Hepatocyte (in vitro differentiated cells): ENCODE measurements around the gene TIAM1. TPM values are rescaled to one million over a fixed set of nuclear protein-coding genes. Genes with fewer than 3 reads are reported as not detected.

ENCODE experiments used
- DNase-seq: peaks from one replicate; pipeline ENCODE4 v3.0.0-alpha.2; 2016; ENCODE audit warnings: low spot score
- H2AFZ ChIP-seq: fragments of 200-600 bp; sonication (generic); 2 replicates; pipeline ENCODE4 v1.6.0; 2016; ENCODE audit warnings: antibody characterized with exemption, mild to moderate bottlenecking
- H3K27ac ChIP-seq: fragments of 200-600 bp; sonication (generic); 2 replicates; pipeline ENCODE4 v1.5.1; 2016; ENCODE audit warnings: mild to moderate bottlenecking
- H3K27me3 ChIP-seq: fragments of 200-600 bp; sonication (generic); 2 replicates; pipeline ENCODE4 v1.6.1; 2016
- H3K36me3 ChIP-seq: fragments of 200-600 bp; sonication (generic); replicated peaks from 2 replicates; pipeline ENCODE4 v1.5.1; 2016; ENCODE audit warnings: low read depth; ENCODE audit not compliant: insufficient read depth
- H3K4me1 ChIP-seq: fragments of 200-600 bp; sonication (generic); 2 replicates; pipeline ENCODE4 v1.5.1; 2016; ENCODE audit warnings: mild to moderate bottlenecking, moderate library complexity; ENCODE audit not compliant: insufficient read depth
- H3K4me2 ChIP-seq: fragments of 200-600 bp; sonication (generic); 2 replicates; pipeline ENCODE4 v1.6.0; 2016
- H3K4me3 ChIP-seq: fragments of 200-600 bp; sonication (generic); 2 replicates; pipeline ENCODE4 v1.5.1; 2016; ENCODE audit warnings: mild to moderate bottlenecking
- H3K79me2 ChIP-seq: fragments of 200-600 bp; sonication (generic); 2 replicates; pipeline ENCODE4 v1.6.0; 2017; ENCODE audit warnings: mild to moderate bottlenecking
- H3K9me2 ChIP-seq: fragments of 200-600 bp; sonication (generic); replicated peaks from 2 replicates; pipeline ENCODE4 v1.6.0; 2017; ENCODE audit warnings: mild to moderate bottlenecking; ENCODE audit not compliant: insufficient read depth
- H3K9me3 ChIP-seq: fragments of 200-600 bp; sonication (generic); 2 replicates; pipeline ENCODE4 v1.5.1; 2016; ENCODE audit warnings: low read depth, mild to moderate bottlenecking
- H4K20me1 ChIP-seq: fragments of 200-600 bp; sonication (generic); 2 replicates; pipeline ENCODE4 v1.6.0; 2016; ENCODE audit warnings: mild to moderate bottlenecking; ENCODE audit not compliant: insufficient read depth, poor library complexity, severe bottlenecking
- CTCF ChIP-seq: fragments of 200-600 bp; sonication (generic); IDR thresholded peaks from 2 replicates; pipeline ENCODE4 v1.5.1; 2016; ENCODE audit warnings: antibody characterized with exemption, mild to moderate bottlenecking; ENCODE audit not compliant: poor library complexity
- EZH2 ChIP-seq: fragments of 200-600 bp; sonication (generic); IDR thresholded peaks from 2 replicates; pipeline ENCODE4 v1.6.1; 2016; ENCODE audit warnings: antibody characterized with exemption, mild to moderate bottlenecking, borderline replicate concordance
- EZH2phosphoT487 ChIP-seq: fragments of 200-600 bp; sonication (generic); IDR thresholded peaks from one replicate; pipeline ENCODE4 v1.6.1; 2018; ENCODE audit warnings: antibody characterized with exemption, mild to moderate bottlenecking, low read depth, moderate library complexity; ENCODE audit not compliant: unreplicated experiment, severe bottlenecking
- WGBS: methylation state at CpG from one replicate; pipeline ENCODE4 v1.1.6; 2016; ENCODE audit warnings: low lambda C conversion rate; ENCODE audit errors: missing lambda C conversion rate; 5-methylcytosine and 5-hydroxymethylcytosine counted together
- polyA plus RNA-seq: library from polyadenylated mRNA; unstranded; fragments of >200 nt; fragmentation: Nextera tagmentation; extraction: Ambion mirVana; gene quantifications from 2 replicates; pipeline ENCODE4 v1.2.1, GENCODE V29; 2016
- total RNA-seq: library from RNA; depleted of rRNA; stranded (reverse); fragments of >200 nt; gene quantifications from 2 replicates; pipeline ENCODE4 v1.2.3, GENCODE V29; 2014

The TIAM1 gene
- total and polyA plus RNA-seq, 2 experiments from 2014 or later: 8.8 TPM

GRCh38 chr21:31185663-31186062 lies 158.4 kb downstream of the TIAM1 start:
- no peaks in the 10 kb centered on the region for H3K79me2 ChIP-seq
- no peaks in the 10 kb centered on the region for H4K20me1 ChIP-seq
- TF ChIP-seq EZH2: no peak
- no peak for TF ChIP-seq CTCF
- TF ChIP-seq EZH2phosphoT487: no peak
- no peak overlapping the region for H3K4me2 ChIP-seq
- no peak overlapping the region for H2AFZ ChIP-seq
- H3K27me3 ChIP-seq: no peaks in the 10 kb centered on the region
- H3K4me3 ChIP-seq: no peak overlapping the region
- no peak overlapping the region for H3K27ac ChIP-seq
- WGBS: 86% methylated on average over 3 of the region's 3 CpGs
- no peaks in the 10 kb centered on the region for H3K9me2 ChIP-seq
- no peaks in the 10 kb centered on the region for H3K4me1 ChIP-seq
- no peaks in the 10 kb centered on the region for H3K9me3 ChIP-seq
- H3K36me3 ChIP-seq: no peaks in the 10 kb centered on the region
- DNase-seq: no peak

GRCh38 chr21:31184876-31185275 lies 159.2 kb downstream of the TIAM1 start:
- WGBS: 95% methylated on average over 6 of the region's 6 CpGs
- Histone ChIP-seq H3K36me3 (no peaks in the 10 kb centered on the region), H3K4me3 (no peak overlapping the region), H3K27ac (no peak overlapping the region), H4K20me1 (no peaks in the 10 kb centered on the region), H3K4me1 (no peaks in the 10 kb centered on the region), H3K9me2 (no peaks in the 10 kb centered on the region), H3K79me2 (no peaks in the 10 kb centered on the region), H3K9me3 (no peaks in the 10 kb centered on the region), H3K4me2 (no peak overlapping the region), H2AFZ (no peak overlapping the region), H3K27me3 (no peaks in the 10 kb centered on the region)
- DNase-seq: no peak
- TF ChIP-seq EZH2phosphoT487: no peak
- TF ChIP-seq EZH2: no peak
- no peak for TF ChIP-seq CTCF

- Histone ChIP-seq H4K20me1 (no peaks in the 10 kb centered on the region), H3K4me1 (no peaks in the 10 kb centered on the region), H3K27me3 (no peaks in the 10 kb centered on the region), H3K9me2 (no peaks in the 10 kb centered on the region), H3K79me2 (no peaks in the 10 kb centered on the region), H3K4me3 (no peak overlapping the region), H3K27ac (no peak overlapping the region), H3K36me3 (no peaks in the 10 kb centered on the region), H2AFZ (no peak overlapping the region), H3K4me2 (no peak overlapping the region), H3K9me3 (no peaks in the 10 kb centered on the region)
- no peak for DNase-seq
- 64% methylated on average over 6 of the region's 6 CpGs for WGBS
- no peak for TF ChIP-seq EZH2
- no peak for TF ChIP-seq EZH2phosphoT487
- TF ChIP-seq CTCF: no peak
These were observed 159.6 kb downstream of the TIAM1 start for GRCh38 chr21:31184459-31184858.
